Hematopoietic multipotent progenitor cell treated with erythropoietin and hydrocortisone succinate and interleukin-3 and kit ligand, for 8 days (in vitro differentiated cells): ENCODE measurements around the gene GAS6.

Source experiments
- DNase-seq: peaks from one replicate; pipeline ENCODE4 v3.0.0-alpha.2; 2015

Gene GAS6

DNA sequence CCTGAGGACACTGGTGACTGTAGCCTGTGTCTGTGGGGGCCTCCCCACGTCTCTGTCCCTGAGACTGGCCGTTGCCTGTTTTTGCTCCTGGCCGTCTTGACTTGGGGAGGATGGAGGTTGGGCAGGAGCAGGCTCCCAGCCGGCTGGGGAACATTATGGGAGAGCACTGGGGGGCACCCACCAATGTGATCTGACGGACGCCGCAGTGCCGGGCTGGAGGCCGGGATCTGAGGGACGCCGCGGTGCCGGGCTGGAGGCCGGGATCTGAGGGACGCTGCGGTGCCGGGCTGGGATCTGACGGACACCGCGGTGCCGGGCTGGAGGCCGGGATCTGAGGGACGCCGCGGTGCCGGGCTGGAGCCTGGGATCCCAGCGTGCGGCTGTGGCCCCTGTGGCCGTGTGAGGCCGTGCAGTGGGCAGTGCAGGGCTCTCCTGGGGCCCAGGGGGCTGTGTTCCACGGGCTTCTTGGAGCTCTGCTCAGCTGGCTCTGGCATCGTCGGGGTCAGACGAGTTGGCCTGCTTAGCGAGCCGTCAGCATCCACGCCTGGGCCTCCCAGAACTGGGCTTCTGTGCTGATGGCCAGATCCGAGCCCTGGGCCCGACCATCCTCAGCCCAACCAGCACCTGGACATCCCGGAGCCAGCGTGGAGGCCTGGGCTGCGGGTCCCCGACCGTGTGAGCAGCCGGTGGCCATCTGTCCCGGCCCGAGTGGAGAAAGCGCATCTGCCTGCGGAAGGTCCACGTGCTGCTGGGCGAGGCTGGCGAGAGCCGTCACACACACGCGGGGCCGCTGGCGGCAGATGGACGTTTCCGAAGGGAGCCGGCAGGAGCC lies 45.8 kb downstream of the GAS6 start:
- DNase-seq, result no peak

DNA sequence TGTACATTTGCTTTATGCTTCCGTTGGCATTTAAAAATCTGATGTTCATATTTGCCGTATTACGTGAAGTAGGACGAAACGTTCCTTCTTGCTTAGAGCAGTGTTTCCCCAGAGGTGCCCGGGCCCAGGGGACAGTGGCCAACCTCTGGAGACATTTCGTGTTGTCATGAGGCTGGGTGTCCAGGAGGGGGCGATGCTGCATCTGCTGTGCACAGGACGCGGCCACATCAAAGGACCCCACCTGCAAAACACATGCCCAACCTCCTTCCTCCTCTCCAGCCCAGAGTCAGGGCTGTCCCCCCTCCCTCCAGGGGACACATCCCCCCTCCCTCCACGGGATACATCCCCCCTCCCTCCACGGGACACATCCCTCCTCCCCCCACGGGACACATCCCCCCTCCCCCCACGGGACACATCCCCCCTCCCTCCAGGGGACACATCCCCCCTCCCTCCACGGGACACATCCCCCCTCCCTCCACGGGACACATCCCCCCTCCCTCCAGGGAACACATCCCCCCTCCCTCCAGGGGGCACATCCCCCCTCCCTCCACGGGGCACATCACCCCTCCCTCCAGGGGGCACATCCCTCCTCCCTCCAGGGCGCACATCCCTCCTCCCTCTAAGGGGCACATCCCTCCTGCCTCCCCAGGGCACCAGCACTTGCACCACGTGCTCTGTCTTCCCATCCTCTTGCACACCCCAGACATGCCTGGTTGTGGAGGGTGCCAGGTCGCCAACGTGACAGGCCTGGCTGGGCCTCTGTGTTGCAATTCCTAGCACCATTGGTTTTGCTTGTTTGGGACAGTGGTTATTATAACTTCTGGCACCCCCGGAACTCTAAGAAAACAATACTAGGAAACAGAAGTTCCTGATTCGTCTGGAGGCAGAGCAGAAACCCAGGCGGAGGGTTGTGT lies 46.7 kb downstream of the GAS6 start:
- peak; percentile 66 for DNase-seq

DNA sequence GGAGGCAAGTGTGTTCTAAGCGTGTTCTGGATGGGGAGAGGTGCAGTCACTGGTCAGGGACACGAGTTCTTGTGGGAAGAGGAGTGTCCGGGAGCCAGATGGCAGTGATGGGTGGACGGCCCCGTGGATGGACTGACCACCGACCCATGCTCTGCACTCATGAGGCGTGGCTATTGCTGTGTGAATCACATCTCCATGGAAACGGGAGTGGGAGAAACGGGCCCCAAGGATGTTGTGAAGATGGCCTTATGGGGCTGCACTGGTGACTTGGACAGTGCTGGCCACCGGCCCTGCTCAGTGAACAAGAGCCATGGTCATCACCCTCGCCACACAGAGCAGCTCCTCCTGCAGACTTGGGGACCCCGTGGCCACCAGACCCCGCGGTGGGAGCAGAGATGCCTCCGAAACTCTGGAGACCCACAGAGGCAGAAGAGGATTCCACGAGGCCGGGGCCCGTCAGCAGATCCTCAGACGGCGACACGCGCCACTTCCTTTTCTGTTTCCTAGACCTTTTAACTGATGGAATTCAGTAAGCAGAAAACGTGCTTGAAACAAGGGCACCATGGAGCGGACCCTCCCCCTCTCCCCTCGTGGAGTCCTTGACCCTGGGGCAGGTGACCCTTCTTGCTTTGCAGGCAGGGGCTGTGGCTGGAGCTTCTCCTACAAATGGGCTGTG lies 47.5 kb downstream of the GAS6 start:
- no peak for DNase-seq

DNA sequence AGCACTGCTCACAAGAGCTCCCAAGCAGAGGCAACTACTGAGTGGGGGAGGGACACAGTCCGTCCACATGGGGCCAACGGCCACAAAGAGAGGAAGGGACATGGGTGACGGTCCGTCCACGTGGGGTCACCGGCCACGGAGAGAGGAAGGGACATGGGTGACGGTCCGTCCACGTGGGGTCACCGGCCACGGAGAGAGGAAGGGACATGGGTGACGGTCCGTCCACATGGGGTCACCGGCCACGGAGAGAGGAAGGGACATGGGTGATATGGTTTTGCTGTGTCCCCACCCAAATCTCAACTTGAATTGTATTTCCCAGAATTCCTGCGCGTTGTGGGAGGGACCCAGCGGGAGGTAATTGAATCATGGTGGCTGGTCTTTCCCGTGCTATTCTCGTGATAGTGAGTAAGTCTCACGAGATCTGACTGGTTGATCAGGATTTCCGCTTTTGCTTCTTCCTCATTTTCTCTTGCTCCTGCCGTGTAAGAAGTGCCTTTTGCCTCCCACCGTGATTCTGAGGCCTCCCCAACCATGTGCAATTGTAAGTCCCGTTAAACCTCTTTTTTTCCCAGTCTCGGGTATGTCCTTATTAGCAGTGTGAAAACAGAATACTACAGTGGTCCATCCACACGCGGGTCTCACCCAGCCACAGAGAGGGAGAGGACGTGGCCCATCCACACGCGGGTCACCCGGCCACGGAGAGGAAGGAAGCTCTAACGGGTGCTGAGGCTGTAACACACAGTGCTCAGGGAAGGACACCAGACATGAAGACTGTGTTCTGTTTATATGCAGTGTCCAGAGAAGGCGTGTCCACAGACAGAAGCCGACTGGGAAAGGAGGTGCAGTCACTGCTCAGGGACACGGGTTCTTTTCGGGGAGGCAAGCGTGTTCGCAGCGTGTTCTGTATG lies 48.5 kb downstream of the GAS6 start:
- peak; percentile 74 for DNase-seq

DNA sequence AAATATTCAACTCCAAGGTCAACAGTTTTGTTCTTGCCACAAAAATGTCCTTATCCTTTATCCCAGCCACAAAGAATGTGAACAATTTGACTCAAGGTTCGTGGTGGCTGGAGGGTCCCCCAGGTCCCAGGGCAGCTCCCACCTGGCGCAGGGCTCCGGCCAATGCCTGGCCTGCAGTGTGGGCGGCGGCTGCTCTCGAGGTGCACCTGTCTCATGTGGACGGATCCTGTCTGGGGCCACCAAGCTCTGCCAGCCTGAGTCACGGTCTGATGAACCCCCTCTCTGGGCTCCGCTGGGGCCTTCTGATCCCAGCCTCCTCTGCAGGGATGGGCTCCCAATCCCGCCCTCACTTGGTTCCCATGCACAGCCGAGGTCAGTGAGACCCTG lies 49.4 kb downstream of the GAS6 start:
- no peak for DNase-seq

DNA sequence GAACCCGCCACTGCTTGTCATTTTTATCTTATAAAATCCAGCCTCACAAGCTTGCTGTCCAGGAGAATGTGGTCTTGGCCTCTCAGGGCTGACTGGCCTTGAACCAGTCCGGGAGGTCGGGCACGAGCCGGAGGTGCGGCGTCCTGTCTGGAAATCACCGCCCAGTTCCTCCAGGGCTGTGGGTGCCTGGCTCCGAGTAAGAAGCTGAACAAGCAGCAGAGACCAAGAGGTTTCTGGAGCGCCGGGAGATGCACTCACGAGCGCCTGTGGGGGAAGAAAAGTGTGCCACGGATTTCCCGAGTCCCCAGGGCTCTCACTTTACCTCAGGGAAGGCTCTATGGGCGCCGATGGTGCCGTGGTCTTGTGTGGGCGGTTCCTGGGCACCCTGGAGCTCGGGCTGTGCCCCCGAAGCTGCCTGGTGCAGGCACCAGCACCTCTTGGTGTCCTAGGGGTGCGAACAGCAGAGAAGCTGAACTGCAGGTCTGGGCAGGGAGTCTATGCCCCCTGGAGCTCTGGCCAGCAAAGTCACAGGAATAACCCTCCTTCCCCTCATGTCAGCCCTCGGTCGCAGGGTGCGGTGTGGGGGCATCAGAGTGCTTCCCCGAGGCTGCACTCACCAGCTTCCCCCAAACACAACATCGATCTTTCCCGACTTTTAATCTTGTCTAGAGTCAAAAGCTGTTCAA lies 50.0 kb downstream of the GAS6 start:
- no peak for DNase-seq

DNA sequence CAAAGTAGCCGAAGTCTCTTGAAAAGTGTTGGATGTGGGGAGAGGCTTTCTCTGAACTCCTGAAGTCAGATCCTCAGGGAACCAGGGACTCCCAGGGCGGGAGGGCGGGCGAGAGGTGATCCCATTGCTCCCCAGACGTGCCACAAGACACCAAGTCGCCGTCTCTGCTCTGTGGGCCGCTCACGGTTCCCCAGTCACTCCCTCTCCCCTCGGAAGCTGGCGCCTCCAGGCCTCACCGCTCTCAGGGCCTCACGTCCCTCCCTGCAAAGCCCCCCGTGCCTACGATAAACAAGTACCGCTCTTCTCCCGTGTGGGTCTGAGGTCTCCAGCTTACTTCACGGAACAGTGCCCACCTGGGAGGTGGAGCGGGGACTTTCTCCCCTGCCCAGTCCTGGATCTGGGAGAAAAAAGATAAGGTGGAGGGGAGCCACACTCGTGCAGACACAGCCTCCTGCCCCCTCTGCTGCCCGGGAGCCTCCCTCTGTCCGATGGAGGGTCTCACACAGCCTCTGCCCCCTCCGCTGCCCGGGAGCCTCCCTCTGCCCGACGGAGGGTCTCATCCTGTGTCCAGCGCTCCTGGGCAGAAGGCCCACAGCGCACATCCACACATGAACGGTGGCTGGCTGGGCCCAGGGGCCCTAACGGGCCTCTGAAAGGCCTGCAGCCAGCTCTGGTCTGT lies 50.7 kb downstream of the GAS6 start:
- no peak for DNase-seq

DNA sequence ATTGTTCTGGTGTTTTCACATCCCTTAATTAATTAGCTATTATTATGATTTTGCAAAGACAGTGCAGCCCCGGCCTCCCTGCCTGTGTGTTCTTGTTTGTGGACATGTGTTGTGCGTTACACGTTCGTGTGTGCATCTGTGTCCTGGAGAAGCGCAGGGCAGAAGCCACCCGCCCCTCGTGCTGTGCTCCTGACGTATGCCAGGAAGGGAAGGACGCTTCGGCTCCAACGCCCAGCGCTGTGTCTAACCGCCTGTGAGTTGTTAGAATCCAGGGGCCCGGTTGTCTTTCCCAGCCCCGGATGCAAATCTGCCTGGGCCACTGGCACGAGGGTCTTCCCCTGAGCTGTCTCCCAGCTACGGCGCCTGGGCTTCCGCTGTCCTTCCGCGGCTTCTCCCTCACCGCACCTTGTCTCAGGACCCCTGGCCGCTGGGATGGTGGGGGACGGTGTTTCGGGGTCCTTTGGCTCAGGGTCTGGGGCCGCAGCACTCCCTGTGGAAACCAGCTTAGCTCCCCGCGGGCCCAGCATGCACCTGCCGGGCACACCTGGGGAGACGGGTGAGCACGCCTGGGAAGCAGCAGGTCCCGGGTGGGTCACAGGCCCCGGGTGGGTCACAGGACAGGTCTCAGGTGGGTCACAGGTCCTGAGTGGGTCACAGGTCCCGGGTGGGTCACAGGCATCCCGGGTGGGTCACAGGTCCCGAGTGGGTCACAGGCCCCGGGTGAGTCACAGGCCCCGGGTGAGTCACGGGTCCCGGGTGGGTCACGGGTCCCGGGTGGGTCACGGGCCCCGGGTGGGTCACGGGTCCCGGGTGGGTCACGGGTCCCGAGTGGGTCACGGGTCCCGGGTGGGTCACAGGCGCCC lies 51.5 kb downstream of the GAS6 start:
- no peak for DNase-seq

DNA sequence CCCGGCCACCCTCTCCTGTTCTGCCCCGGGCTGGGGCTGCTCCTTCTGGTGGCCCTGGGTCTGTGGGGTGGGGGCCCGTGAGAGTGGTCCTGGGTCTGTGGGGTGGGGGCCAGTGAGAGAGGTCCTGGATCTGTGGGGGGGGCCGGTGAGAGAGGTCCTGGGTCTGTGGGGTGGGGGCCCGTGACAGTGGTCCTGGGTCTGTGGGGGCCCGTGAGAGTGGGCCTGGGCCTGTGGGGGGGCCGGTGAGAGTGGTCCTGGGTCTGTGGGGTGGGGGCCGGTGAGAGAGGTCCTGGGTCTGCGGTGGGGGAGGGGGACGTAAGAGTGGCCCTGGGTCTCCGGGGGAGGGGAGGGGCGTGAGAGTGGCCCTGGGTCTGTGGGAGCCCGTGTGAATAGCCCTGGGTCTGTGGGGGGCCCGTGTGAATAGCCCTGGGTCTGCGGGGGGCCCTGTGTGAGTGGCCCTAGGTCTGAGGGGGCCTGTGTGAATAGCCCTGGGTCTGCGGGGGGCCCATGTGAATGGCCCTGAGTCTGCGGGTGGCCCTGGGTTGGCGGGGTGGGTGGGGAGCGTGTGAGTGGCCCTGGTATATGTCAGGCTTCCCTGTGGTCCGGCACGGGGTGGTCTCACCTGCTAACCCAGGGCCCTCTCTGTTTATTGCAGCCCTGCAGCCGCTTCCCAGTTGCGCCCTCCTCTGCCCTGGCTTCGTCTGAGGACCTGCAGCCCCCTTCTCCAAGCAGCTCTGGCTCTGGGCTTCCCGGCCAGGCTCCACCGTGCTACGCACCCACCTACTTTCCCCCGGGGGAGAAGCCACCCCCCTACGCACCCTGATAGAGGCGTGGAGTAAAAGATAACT lies 52.6 kb downstream of the GAS6 start:
- no peak for DNase-seq

DNA sequence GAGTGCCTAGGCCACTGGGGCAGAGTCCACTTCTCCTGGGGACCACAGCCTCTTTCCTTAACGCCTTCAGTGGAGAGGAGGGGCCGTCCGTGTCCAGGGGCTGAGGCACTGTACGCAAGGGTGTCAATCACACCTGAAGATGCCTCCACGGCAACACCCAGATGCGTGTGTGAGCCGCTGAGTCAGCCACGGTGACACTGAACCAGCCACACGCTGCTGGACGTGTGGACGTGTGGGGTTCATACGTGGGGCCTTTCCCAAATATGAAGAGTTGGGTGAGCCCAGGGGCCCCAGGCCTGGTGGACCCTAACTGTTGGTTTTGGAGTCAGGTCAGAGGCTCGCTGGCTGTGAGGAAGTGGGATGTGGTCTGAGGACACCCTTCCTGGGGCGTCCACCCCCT lies 53.2 kb downstream of the GAS6 start:
- no peak for DNase-seq

DNA sequence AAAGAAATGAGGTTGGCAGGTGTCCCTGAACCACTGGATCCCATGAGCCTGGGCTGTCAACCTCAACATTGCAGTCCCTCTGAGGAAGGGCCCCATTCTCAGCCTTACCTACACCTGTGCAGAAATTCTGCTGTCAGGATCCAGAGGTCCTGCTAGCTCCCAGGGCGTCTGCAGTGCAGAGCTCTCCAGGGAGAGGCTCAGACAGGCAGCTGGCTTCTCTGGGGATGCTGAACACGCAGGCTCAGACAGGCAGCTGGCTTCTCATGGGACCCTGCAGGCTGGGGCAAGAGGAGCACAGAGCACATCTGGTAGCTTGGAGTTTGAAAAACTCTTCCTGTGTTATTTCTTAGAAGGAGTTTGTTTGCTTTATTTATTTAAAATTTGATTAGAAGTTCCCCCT lies 53.9 kb downstream of the GAS6 start:
- no peak for DNase-seq

DNA sequence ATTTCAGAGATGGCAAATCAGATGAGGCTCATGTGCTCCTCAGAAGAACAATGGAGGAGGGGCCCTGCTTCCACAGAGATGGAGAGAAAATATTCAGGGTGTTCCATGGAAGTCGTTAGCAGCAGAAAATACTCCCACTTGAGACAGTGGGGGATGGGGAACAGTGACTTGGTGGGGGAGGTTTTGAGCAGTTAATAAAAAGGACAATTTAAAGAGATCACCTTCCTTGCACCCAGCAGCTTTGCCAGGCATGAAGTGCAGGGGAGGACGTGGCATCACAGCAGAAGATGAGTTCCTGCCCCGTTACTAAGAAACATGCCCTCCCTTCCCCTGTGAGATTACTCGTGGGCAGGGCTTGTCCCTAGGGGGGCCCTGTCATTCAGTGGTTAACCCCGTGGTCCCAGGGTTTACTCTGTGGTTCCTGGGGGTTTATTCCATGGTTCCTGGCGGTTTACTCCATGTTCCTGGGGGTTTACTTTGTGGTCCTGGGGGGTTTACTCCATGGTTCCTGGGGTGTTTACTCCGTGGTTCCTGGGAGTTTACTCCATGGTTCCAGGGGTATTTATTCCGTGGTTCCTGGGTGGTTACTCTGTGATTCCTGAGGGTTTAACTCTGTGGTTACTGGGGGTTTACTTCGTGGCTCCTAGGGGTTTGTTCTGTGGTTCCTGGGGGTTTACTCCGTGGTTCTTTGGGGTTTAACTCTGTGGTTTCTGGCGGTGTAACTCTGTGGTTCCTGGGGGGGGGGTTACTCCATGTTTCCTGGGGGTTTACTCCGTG lies 55.6 kb downstream of the GAS6 start:
- no peak for DNase-seq

DNA sequence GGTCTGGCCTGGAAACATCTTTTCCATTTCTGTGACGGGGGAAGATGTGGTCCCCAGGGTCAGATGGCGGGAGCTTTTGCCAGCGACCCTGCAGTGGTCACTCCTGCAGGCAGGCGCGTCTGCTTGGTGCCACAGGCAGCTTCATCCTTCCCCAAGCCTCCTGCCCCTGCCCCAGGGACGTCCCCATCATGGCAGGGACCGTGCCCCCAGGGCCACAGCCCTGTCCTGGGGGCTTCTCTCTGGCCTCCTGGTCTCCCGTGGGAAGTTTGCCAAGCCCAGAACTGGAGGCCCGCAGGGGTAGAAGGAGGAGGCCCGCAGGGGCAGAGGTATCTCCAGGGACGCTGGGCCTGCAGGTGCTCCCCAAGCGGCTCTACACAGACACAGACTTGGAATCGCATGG lies 57.4 kb downstream of the GAS6 start:
- no peak for DNase-seq

DNA sequence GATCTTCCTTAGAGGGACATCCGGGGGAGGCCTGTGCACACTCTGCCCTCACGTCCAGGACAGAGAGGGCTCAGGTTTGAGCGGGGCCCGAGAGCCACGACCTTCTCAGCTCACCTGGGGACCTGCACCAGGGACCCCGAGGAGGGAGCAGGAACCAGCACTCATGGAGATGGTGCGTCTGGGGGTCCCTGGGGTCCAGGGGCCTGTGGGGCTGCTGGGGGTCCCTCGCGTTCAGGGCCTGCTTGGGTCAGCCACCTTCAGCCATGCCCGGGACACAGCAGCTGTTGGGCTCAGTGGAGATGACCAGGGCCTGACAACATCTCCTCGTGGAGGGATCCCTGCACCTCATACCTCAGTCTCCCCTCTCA lies 57.8 kb downstream of the GAS6 start:
- no peak for DNase-seq

DNA sequence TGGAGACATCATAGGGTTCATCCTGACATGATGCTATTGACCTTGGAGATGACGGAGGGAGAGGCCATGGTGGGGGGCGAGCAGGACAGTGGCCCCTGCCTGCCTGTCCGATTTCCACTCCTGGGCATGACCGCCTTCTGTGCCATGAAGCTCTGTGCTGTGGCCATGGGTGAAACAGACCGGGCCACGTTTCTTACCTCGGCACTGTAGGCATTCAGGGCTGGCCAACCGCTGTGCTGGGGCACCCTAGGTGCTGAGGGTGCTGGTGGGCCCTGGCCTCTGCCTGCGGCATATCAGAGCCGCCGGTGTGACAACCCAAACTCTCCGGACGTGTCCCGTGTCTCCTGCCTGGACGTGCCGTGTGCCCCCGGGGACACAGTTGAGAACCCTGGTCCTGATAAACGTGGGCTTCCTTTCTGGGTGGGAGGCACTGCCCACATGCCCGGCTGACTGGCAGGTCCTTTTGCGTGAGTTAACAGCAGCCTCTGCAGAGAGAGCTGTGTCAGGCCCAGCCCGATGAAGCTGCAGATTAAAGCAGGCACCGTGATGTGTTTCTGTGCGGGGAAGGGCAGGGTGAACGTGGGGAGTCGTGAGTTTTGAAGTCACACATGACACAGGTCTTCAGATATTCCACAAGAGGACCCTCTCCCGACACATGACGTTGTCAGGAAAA lies 58.3 kb downstream of the GAS6 start:
- no peak for DNase-seq

DNA sequence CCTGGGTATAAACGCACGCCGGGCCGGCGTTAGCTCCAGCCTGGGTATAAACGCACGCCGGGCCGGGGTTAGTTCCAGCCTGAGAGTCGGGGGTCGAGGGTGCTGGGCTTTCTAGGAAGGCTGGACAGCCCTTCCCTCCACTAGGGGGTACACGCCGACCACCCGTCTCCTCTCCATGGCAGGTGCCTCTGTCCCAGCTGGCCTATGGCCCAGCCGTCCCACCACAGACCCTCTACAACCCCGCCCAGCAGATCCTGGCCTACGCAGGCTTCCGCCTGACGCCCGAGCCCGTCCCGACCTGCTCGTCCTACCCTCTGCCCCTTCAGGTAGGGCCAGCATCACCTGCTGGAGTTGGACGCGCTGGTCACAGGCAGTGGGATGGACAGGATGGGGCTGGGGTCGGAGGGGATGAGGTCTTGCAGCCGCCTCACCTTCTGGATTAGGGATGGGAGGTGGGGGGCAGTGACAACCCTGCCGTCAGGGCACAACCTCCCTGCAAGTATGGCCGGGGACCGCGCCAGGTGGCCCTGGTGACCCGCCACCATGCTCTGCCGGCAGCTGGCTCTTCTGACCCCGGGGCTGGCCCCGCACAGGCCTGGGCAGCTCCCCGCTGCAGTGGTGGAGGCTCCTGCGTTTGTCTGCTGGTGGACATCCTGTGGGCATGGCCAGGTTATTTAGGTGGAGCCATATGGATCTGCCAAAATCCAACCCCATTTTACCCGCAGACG lies 59.0 kb downstream of the GAS6 start:
- DNase-seq, result no peak

DNA sequence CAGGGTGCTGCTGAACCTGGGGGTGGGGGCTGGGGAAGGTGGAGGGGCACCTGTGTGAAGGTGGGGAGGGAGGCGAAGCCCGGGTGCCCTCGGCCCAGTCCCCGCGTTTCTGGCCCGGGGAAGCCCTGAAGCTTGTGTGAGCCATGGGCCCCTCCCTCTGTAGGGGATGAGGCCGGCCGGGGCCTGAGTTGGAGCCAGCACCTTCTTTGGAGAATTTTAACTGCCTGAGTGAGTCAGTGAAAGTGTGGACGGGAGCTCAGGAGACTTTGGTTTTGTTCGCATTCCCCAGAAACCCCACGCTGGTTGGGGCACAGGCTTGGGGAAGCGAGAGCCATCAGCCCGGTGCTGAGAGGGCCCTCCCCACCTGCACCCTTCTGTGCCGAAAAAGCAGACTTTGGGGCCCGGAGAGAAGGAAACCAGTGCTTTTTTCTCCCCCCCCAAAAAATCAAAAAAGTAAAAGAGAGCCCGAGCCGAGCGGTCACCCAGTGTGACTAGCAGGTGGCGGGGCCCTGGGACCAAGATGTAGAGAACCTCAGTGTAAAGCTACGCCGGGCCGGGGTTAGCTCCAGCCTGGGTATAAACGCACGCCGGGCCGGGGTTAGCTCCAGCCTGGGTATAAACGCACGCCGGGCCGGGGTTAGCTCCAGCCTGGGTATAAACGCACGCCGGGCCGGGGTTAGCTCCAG lies 59.7 kb downstream of the GAS6 start:
- DNase-seq, result no peak
